GM12878 (cell line): ENCODE results near the gene ATF6B.

Experiments used
- FOS ChIP-seq: IDR thresholded peaks from 3 replicates; pipeline ENCODE4 v1.6.1; 2011; ENCODE audit warnings: borderline replicate concordance; ENCODE audit not compliant: insufficient read length; ENCODE audit errors: extremely low read depth
- POLR2A ChIP-seq: IDR thresholded peaks from 2 replicates; pipeline ENCODE4 v1.6.1; 2011; ENCODE audit warnings: low read depth, mild to moderate bottlenecking, low read length
- POLR2AphosphoS5 ChIP-seq: IDR thresholded peaks from 2 replicates; pipeline ENCODE4 v1.6.1; 2011; ENCODE audit warnings: mild to moderate bottlenecking, low read length, inconsistent platforms
- RCOR1 ChIP-seq: conservative IDR thresholded peaks from 2 replicates; pipeline ENCODE4 v1.6.1; 2012; ENCODE audit warnings: low read depth, low read length, improper control_type of control experiment
- ZNF207 ChIP-seq: fragments of 450-650 bp; IDR thresholded peaks from 2 replicates; pipeline ENCODE4 v1.6.1; 2014; ENCODE audit warnings: antibody characterized with exemption, mild to moderate bottlenecking, borderline replicate concordance
- TF ChIP-seq, protein P1 (sequence below), 3 experiments: IDR thresholded peaks in 2 of 3; conservative IDR thresholded peaks in 1 of 3; 2 replicates each; pipeline ENCODE4 v1.5.1; 2011; ENCODE audit warnings: low read depth in 3 of 3, low read length in 3 of 3, mild to moderate bottlenecking in 3 of 3, control low read depth in 2 of 3, moderate library complexity in 2 of 3, inconsistent platforms in 1 of 3, mixed read lengths in 1 of 3; ENCODE audit not compliant: control insufficient read depth in 2 of 3, insufficient read depth in 1 of 3; ENCODE audit errors: extremely low read depth in 1 of 3

DNA sequence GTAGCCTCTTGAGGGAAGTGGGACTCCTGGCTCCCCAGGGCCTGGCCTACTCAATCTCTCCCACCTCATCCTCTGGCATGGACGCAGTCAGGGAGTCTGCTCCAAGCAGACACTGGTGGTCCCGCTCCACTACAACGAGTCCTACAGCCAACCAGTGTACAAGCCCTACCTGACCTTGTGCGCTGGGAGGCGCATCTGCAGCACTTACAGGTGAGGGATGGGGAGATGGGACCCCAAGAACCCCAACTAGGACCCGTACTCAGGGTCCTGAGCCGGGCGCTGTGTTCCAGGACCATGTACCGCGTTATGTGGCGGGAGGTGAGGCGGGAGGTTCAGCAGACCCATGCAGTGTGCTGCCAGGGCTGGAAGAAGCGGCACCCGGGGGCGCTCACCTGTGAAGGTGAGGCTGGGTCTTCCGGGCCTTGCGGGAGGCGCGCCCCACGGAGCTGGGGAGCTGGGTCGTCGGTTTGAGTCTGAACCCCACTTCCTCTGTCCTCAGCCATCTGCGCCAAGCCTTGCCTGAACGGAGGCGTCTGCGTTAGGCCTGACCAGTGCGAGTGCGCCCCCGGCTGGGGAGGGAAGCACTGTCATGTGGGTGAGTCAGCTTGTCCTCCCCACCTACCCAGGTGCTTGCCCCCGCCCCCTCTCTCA is 38.5 kb upstream of the ATF6B start:
- TF ChIP-seq POLR2AphosphoS5 (no peak), POLR2A (no peak), ZNF207 (no peak), RCOR1 (no peak), FOS (no peak)
- TF ChIP-seq, protein P1, sequence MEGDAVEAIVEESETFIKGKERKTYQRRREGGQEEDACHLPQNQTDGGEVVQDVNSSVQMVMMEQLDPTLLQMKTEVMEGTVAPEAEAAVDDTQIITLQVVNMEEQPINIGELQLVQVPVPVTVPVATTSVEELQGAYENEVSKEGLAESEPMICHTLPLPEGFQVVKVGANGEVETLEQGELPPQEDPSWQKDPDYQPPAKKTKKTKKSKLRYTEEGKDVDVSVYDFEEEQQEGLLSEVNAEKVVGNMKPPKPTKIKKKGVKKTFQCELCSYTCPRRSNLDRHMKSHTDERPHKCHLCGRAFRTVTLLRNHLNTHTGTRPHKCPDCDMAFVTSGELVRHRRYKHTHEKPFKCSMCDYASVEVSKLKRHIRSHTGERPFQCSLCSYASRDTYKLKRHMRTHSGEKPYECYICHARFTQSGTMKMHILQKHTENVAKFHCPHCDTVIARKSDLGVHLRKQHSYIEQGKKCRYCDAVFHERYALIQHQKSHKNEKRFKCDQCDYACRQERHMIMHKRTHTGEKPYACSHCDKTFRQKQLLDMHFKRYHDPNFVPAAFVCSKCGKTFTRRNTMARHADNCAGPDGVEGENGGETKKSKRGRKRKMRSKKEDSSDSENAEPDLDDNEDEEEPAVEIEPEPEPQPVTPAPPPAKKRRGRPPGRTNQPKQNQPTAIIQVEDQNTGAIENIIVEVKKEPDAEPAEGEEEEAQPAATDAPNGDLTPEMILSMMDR (IDR thresholded peaks at IDR 0.05 in 2 of 3, conservative IDR thresholded peaks at IDR 0.05 in 1 of 3; ENCODE audit: control insufficient read depth in 2 of 3, extremely low read depth in 1 of 3, insufficient read depth in 1 of 3, low read depth in 3 of 3, low read length in 3 of 3), result no peak
